GM12864 (cell line): ENCODE data around the gene VAV1.
"Not testable (repeated sequence)": the region's sequence is repeated elsewhere in the genome, so short reads cannot be mapped to it uniquely, and the experiment has no call there.

Experiments used
- DNase-seq: peaks from one replicate; pipeline ENCODE4 v3.0.0-alpha.2; 2011; ENCODE audit warnings: low read depth
- H3K4me3 ChIP-seq: 2 replicates; pipeline ENCODE4 v1.5.1; 2011; ENCODE audit warnings: mild to moderate bottlenecking, low read depth, low read length, control low read depth
- CTCF ChIP-seq: IDR thresholded peaks from 2 replicates; pipeline ENCODE4 v1.5.1; 2011; ENCODE audit warnings: low read depth, mild to moderate bottlenecking, moderate library complexity, low read length, control low read depth, inconsistent platforms; ENCODE audit errors: missing control alignments

Gene VAV1

GRCh38 chr19:6866741-6867151, 94.2 kb downstream of the VAV1 start:
- TF ChIP-seq CTCF = no peak
- no peak overlapping the region for H3K4me3 ChIP-seq
- no peak for DNase-seq

DNA sequence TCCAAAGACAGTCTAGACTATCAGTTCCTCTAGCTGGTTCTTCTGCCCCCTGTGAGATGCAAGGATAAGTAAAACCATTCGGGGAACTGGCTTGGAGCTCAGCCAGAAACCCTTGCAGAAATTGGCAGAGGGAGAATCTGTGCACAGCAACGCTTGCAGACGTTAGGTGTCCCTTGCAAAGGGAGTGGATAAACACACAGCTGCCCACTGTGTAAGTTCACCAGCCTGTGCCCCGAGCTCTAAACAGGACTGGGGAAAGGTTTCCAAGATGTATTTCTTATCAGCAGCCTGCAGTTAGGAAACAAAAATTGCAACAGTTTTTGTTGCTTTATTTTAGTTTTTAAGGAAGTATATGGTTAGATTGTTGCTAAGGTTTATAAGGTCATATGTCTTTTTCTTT, 95.8 kb downstream of the VAV1 start:
- H3K4me3 ChIP-seq = no peak overlapping the region
- no peak for DNase-seq
- no peak for TF ChIP-seq CTCF

- DNase-seq, H3K4me3 ChIP-seq: not testable (repeated sequence)
Measured at GRCh38 chr19:6869151-6869882, 96.8 kb downstream of the VAV1 start.

DNA sequence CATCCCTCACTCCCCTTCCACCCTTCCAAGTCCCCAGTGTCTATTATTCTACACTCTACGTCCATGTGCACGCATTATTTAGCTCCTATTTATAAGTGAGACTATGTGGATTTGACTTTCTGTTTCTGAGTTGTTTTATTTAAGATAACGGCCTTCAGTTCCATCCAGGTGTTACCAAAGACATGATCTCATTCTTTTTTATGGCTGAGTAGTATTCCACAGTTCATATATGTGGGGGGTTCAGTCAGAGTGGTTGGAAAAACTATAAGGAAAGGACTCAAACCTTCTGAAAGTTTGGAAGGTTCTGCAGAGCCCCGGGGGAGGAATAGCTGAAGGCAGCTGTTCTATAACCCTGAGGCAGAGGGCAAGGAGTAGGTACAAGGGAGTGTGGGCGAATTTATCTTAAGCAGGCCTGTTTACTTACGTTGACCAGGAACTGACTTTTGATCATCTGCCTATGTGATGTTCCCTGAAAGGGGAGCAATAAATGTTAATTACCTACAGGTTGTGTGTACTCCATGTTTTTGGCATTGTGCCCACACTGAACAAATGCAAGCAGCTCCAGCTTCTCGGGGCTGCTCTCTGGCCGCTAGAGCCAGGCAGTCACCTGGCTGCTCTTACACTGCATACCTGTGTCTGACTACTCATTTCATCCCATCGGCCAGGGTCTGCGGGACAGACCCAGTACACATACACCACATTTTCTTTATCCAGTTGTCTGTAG, 101.4 kb downstream of the VAV1 start:
- TF ChIP-seq CTCF = no peak
- no peak overlapping the region for H3K4me3 ChIP-seq
- DNase-seq = no peak

GRCh38 chr19:6875218-6875617, 102.7 kb downstream of the VAV1 start:
- DNase-seq = no peak
- H3K4me3 ChIP-seq = no peak overlapping the region
- TF ChIP-seq CTCF = no peak

GRCh38 chr19:6876748-6877147, 104.2 kb downstream of the VAV1 start:
- DNase-seq = no peak
- TF ChIP-seq CTCF = no peak
- H3K4me3 ChIP-seq = no peak overlapping the region

- DNase-seq = no peak
- no peak overlapping the region for H3K4me3 ChIP-seq
- TF ChIP-seq CTCF = no peak
Measured at GRCh38 chr19:6877766-6878165, 105.3 kb downstream of the VAV1 start.
